K562 (cell line): ENCODE data around the gene IL4R. TPM values are rescaled to one million over a fixed set of nuclear protein-coding genes. Genes with fewer than 3 reads are reported as not detected.

ENCODE experiments used
- ATAC-seq: fragments of 200-7000 bp; cut with Tn5 transposase; 3 replicates; pipeline ENCODE4 v1.9.1; 2020; ENCODE audit warnings: moderate library complexity
- BruUV-seq: library from RNA; stranded (reverse); fragments of 400-500 nt; replicated peaks from 2 replicates; lab custom pipeline; 2021; lab: Mats Ljungman, UMichigan
- CTCF ChIA-PET: fragments of 300-600 bp; formaldehyde crosslinking; extraction: SDS; loops from one replicate; lab custom pipeline; 2021; ENCODE audit warnings: low intra/inter-chr PET ratio; lab: Yijun Ruan, JAX
- POLR2A ChIA-PET: fragments of 300-600, 350-650 bp; sonication (Branson Sonifier 250); formaldehyde crosslinking; extraction: SDS; loops from one replicate; lab custom pipeline; 2021; ENCODE audit warnings: antibody characterized with exemption, inconsistent platforms; lab: Yijun Ruan, JAX
- DNase-seq, 4 experiments: peaks; one replicate each; pipeline versions ENCODE4 v3.0.0 to v3.0.0-alpha.2; 2011 to 2018; ENCODE audit warnings: low spot score in 3 of 4, mixed read lengths in 3 of 4; ENCODE audit errors: extremely low read depth in 1 of 4
- FAIRE-seq: peaks from 2 replicates; lab custom pipeline; 2011; peaks lifted over from hg19 to GRCh38; lab: Jason Lieb, UNC
- H2AFZ ChIP-seq: 2 replicates; pipeline ENCODE4 v1.6.0; 2011; ENCODE audit warnings: low read depth, low read length, control low read depth, inconsistent platforms
- H3K27ac ChIP-seq: fragments of 200-600 bp; 3 replicates; pipeline ENCODE4 v1.8.0; 2011; ENCODE audit warnings: low read depth, mild to moderate bottlenecking, control low read depth, inconsistent platforms, low read length, moderate library complexity, mixed read lengths; ENCODE audit errors: extremely low read depth
- H3K27me3 ChIP-seq, 2 experiments: fragments of 300-600 bp in 1 of 2; 2 replicates in 1 of 2; 3 replicates in 1 of 2; pipeline versions ENCODE4 v1.6.0 to v1.8.0; 2011; ENCODE audit warnings: inconsistent platforms in 2 of 2, low read length in 2 of 2, mild to moderate bottlenecking in 1 of 2, mixed read lengths in 1 of 2, moderate library complexity in 1 of 2; ENCODE audit not compliant: control insufficient read depth in 2 of 2, insufficient read depth in 2 of 2
- H3K36me3 ChIP-seq: fragments of 300-600 bp; 3 replicates; pipeline ENCODE4 v1.8.0; 2011; ENCODE audit warnings: mild to moderate bottlenecking, low read length, inconsistent platforms; ENCODE audit not compliant: control insufficient read depth, insufficient read depth
- H3K4me1 ChIP-seq, 2 experiments: fragments of 200-600 bp in 1 of 2; replicated peaks in 1 of 2; 2 replicates in 1 of 2; 3 replicates in 1 of 2; pipeline versions ENCODE4 v1.5.1 to v1.8.0; 2011; ENCODE audit warnings: inconsistent platforms in 2 of 2, low read length in 2 of 2, mild to moderate bottlenecking in 1 of 2, mixed read lengths in 1 of 2, moderate library complexity in 1 of 2; ENCODE audit not compliant: control insufficient read depth in 2 of 2, insufficient read depth in 2 of 2
- H3K4me2 ChIP-seq: 2 replicates; pipeline ENCODE4 v1.6.1; 2011; ENCODE audit warnings: low read length, control low read depth, inconsistent platforms, mixed read lengths; ENCODE audit not compliant: insufficient read depth
- H3K4me3 ChIP-seq: fragments of 200-600 bp; sonication (generic), shearing (Covaris generic); 2 replicates; pipeline ENCODE4 v1.5.1; 2016; ENCODE audit warnings: control low read depth, inconsistent platforms
- H3K79me2 ChIP-seq: fragments of 200-600 bp; 3 replicates; pipeline ENCODE4 v1.8.0; 2011; ENCODE audit warnings: low read length, inconsistent platforms; ENCODE audit not compliant: control insufficient read depth, insufficient read depth
- H3K9ac ChIP-seq, 2 experiments: 2 replicates each; pipeline versions ENCODE4 v1.6.0 to v1.6.1; 2011; ENCODE audit warnings: low read depth in 2 of 2, low read length in 2 of 2, control low read depth in 1 of 2, inconsistent platforms in 1 of 2, mild to moderate bottlenecking in 1 of 2, mixed read lengths in 1 of 2; ENCODE audit not compliant: insufficient read depth in 1 of 2
- H3K9me1 ChIP-seq: one replicate; pipeline ENCODE4 v1.6.0; 2011; ENCODE audit warnings: inconsistent platforms, mild to moderate bottlenecking, low read length, moderate library complexity; ENCODE audit not compliant: control insufficient read depth, insufficient read depth
- H3K9me3 ChIP-seq: replicated peaks from 2 replicates; pipeline ENCODE4 v1.5.1; 2011; ENCODE audit warnings: low read depth, low read length, inconsistent platforms; ENCODE audit not compliant: control insufficient read depth, insufficient read depth
- H4K20me1 ChIP-seq: replicated peaks from 2 replicates; pipeline ENCODE4 v1.6.1; 2011; ENCODE audit warnings: low read length, inconsistent platforms, mixed read lengths; ENCODE audit not compliant: control insufficient read depth, insufficient read depth
- BCOR ChIP-seq: fragments of 450-650 bp; IDR thresholded peaks from 2 replicates; pipeline ENCODE4 v1.6.1; 2016
- CBFB ChIP-seq: sonication (generic); formaldehyde crosslinking; IDR thresholded peaks from 2 replicates; pipeline ENCODE4 v1.4.0; 2020; ENCODE audit warnings: mild to moderate bottlenecking, missing genetic modification reagents
- FOSL1 ChIP-seq: fragments of 200-800 bp; sonication (Bioruptor generic); conservative IDR thresholded peaks from 2 replicates; pipeline ENCODE4 v1.6.1; 2016; ENCODE audit warnings: missing genetic modification characterization, missing compliant biosample characterization
- HDAC1 ChIP-seq, 2 experiments: fragments of 450-650 bp; IDR thresholded peaks; 2 replicates each; pipeline ENCODE4 v1.6.1; 2016 to 2017; ENCODE audit warnings: inconsistent platforms in 1 of 2, mild to moderate bottlenecking in 1 of 2, moderate library complexity in 1 of 2
- IFI16 ChIP-seq: fragments of 250-450 bp; sonication (Bioruptor Pico); IDR thresholded peaks from 2 replicates; pipeline ENCODE4 v2.1.2; 2022; ENCODE audit warnings: mild to moderate bottlenecking, inconsistent platforms
- MECOM ChIP-seq: fragments of 250-450 bp; sonication (Bioruptor Pico); IDR thresholded peaks from 2 replicates; pipeline ENCODE4 v1.8.0; 2022; ENCODE audit warnings: inconsistent platforms
- NCOA6 ChIP-seq: fragments of 450-650 bp; IDR thresholded peaks from 2 replicates; pipeline ENCODE4 v1.6.1; 2017; ENCODE audit warnings: mild to moderate bottlenecking
- NFIC ChIP-seq: fragments of 450-650 bp; IDR thresholded peaks from 2 replicates; pipeline ENCODE4 v1.6.1; 2017; ENCODE audit warnings: mild to moderate bottlenecking, inconsistent platforms
- SMAD2 ChIP-seq: fragments of 150-350 bp; IDR thresholded peaks from 2 replicates; pipeline ENCODE4 v1.6.1; 2014; ENCODE audit warnings: low read depth, mild to moderate bottlenecking, low read length
- SRF ChIP-seq, 2 experiments: fragments of 250-450, 450-650 bp in 1 of 2; sonication (Bioruptor Pico) in 1 of 2; sonication (generic) in 1 of 2; formaldehyde crosslinking; IDR thresholded peaks; 2 replicates each; pipeline versions ENCODE4 v1.5.0 to v1.5.1; 2020 to 2022; ENCODE audit warnings: mild to moderate bottlenecking in 1 of 2, missing genetic modification reagents in 1 of 2
- ZFP36 ChIP-seq: fragments of 150-350 bp; IDR thresholded peaks from 2 replicates; pipeline ENCODE4 v1.6.1; 2018; ENCODE audit warnings: low read length, low read depth; ENCODE audit not compliant: partially characterized antibody
- ZNF23 ChIP-seq: fragments of 250-450 bp; sonication (Bioruptor Pico); IDR thresholded peaks from 2 replicates; pipeline ENCODE4 v1.4.0; 2020; ENCODE audit warnings: mild to moderate bottlenecking
- WGBS: fragments of 100-300 bp; shearing (Covaris generic); methylation state at CpG from one replicate; pipeline ENCODE4 v1.1.6; 2016; ENCODE audit warnings: low coverage, mixed read lengths; ENCODE audit not compliant: insufficient coverage; ENCODE audit errors: missing lambda C conversion rate; 5-methylcytosine and 5-hydroxymethylcytosine counted together
- in situ Hi-C: fragments of 300-500 bp; cut with MboI; formaldehyde crosslinking; loops from 4 replicates; pipeline ENCODE4 v1.15.0; 2018; ENCODE audit warnings: inconsistent platforms, mixed read lengths
- intact Hi-C: fragments of 100-400 bp; cut with micrococcal nuclease; formaldehyde crosslinking; loops from 2 replicates; pipeline ENCODE4 v1.14.2; 2022
- polyA plus RNA-seq, 8 experiments: library from polyadenylated mRNA; depleted of rRNA in 4 of 8; stranded (reverse) in 5 of 8; unstranded in 3 of 8; fragments of >200 nt; fragmentation: Nextera tagmentation in 2 of 8; fragmentation: Illumina TruSeq in 1 of 8; extraction: Ambion mirVana in 2 of 8; extraction: Trizol in 1 of 8; gene quantifications; 2 replicates each; pipeline versions ENCODE4 v1.2.1 to v1.2.3, GENCODE V29; 2011 to 2014; ENCODE audit warnings: inconsistent platforms in 1 of 8, missing spikeins in 1 of 8
- total RNA-seq, 7 experiments: library from RNA; depleted of rRNA in 6 of 7; stranded (reverse); fragments of >200 nt in 6 of 7; fragmentation: Illumina TruSeq in 2 of 7; extraction: Trizol in 2 of 7; gene quantifications; 2 replicates each; pipeline versions ENCODE4 v1.2.1 to v1.2.3, GENCODE V29; 2011 to 2021; ENCODE audit warnings: low replicate concordance in 1 of 7
- TF ChIP-seq, protein P1 (sequence below), 2 experiments: fragments of 200-800 bp in 1 of 2; sonication (Bioruptor generic) in 1 of 2; sonication (generic) in 1 of 2; formaldehyde crosslinking in 1 of 2; IDR thresholded peaks in 1 of 2; conservative IDR thresholded peaks in 1 of 2; 2 replicates each; pipeline versions ENCODE4 v1.5.0 to v1.6.1; 2016 to 2020; ENCODE audit warnings: missing compliant biosample characterization in 1 of 2, missing genetic modification characterization in 1 of 2, missing genetic modification reagents in 1 of 2

The IL4R gene
- total and polyA plus RNA-seq, 9 of the 15 experiments (the other 6 are each of a cell fraction or from before 2014, with no cell fraction given), result 0.17 to 5.8 (median 3.3) TPM

- TF ChIP-seq FOSL1, result 0 out of 2 replicates have a peak, but pooled peaks have one; percentile 36
- TF ChIP-seq, protein P1, sequence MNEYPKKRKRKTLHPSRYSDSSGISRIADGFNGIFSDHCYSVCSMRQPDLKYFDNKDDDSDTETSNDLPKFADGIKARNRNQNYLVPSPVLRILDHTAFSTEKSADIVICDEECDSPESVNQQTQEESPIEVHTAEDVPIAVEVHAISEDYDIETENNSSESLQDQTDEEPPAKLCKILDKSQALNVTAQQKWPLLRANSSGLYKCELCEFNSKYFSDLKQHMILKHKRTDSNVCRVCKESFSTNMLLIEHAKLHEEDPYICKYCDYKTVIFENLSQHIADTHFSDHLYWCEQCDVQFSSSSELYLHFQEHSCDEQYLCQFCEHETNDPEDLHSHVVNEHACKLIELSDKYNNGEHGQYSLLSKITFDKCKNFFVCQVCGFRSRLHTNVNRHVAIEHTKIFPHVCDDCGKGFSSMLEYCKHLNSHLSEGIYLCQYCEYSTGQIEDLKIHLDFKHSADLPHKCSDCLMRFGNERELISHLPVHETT (CRISPR knock-in tag; conservative IDR thresholded peaks at IDR 0.05 in 1 of 2, IDR thresholded peaks at IDR 0.05 in 1 of 2), result peak in 1 of 2 experiments; percentile 56; a peak in 1 of 4 replicates
- TF ChIP-seq SRF (CRISPR knock-in tag; IDR thresholded peaks at IDR 0.05), result 0 out of 4 replicates have a peak, but pooled peaks of 1 of the 2 experiments have one; percentile 43
- TF ChIP-seq, all 486 proteins: peak for 8
These were observed 51.6 kb downstream of the IL4R start (continued) for GRCh38 chr16:27365142-27366089.

DNA sequence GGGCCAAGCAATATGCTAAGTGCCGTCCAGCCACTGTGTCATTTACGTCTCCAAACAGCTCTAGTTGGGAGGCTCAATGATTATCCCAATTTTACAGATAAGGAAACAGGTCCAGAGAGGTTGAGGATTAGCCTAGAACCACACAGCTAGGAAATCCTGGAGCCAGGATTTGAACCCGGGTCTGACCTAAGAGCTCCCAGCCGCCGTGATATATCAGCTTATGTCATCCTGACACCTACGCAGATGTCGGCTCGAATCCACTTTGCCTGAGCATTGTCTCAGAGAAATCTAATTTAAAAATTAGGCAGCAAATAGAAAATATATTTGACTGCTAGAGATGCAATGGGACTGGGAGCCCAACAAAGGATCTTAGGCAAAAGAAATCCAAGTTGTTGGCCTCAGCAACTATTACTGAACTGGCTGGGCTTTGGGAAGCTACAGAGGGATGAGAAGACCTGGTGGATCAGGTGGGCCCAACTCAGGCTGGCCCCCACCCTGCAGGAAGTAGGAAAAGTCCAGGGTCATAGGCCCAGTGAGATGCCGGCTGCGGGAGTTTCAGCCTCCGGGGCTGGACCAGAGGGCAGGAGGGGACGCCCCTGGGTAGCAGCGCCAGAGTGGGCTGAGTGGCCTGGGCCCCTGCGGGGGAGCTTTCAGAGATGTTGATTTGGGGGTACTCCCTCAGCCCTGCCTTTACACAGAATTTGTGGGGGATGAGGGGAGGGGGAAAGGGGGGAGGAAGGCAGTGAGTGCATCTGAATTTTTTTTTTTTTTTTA lies 53.1 kb downstream of the IL4R start:
- H3K4me2 ChIP-seq, result no peak overlapping the region
- ATAC-seq, result no peak
- no peak overlapping the region for H2AFZ ChIP-seq
- H3K36me3 ChIP-seq, result no peaks in the 10 kb centered on the region
- intact Hi-C loops (loop anchor here (5.0 kb wide), 1 partner anchor 90 kb away; no protein-coding TSS in a partner anchor), in situ Hi-C loops (loop anchor here (5.0 kb wide), 1 partner anchor 190 kb away; no protein-coding TSS in a partner anchor)
- H3K4me3 ChIP-seq, result no peak overlapping the region
- peaks cover 0 to 10% of the 10 kb centered on the region in 2 experiments; a peak in 2 of 5 replicates for H3K27me3 ChIP-seq
- BruUV-seq, result no TSS peak
- H3K9ac ChIP-seq, result no peak overlapping the region
- H3K9me1 ChIP-seq, result no peaks in the 10 kb centered on the region
- CTCF ChIA-PET, result interaction anchor here (0.8 to 3.2 kb wide), 3 partner anchors 132 to 211 kb away, joined by 4 to 19 read pairs (median 14); no protein-coding TSS in a partner anchor
- DNase-seq, result peak in 3 of 4 experiments; percentile 15 to 26 (median 15)
- H3K9me3 ChIP-seq, result no peaks in the 10 kb centered on the region
- FAIRE-seq, result no peak
- H4K20me1 ChIP-seq, result no peaks in the 10 kb centered on the region
- POLR2A ChIA-PET, result interaction anchor here (0.6 to 1.5 kb wide), 3 partner anchors 12 to 263 kb away, joined by 3 to 5 read pairs (median 3); no protein-coding TSS in a partner anchor
- H3K79me2 ChIP-seq, result no peaks in the 10 kb centered on the region
- peaks cover 9 to 11% of the 10 kb centered on the region in 2 experiments for H3K4me1 ChIP-seq
- 47% methylated on average over 12 of the region's 14 CpGs for WGBS
- TF ChIP-seq CBFB (no peak), ZFP36 (peak; percentile 38), ZNF23 (no peak), IFI16 (CRISPR knock-in tag) (no peak), SMAD2 (no peak), BCOR (0 out of 2 replicates have a peak, but pooled peaks have one; percentile 43), NCOA6 (no peak), MECOM (no peak), NFIC (no peak), HDAC1 (IDR thresholded peaks at IDR 0.05) (no peak)
- TF ChIP-seq, all 486 proteins: peak for 2
- no peak overlapping the region for H3K27ac ChIP-seq
